CD4-positive, alpha-beta T cell treated with Interleukin-12 subunit alpha and Interleukin-12 subunit beta, for 1 hour (primary cell): ENCODE results near the gene CENPU.

Source experiments
- DNase-seq: peaks from one replicate; pipeline ENCODE4 v3.0.0-alpha.2; 2020

Gene CENPU

GRCh38 chr4:184699941-184700340, 34.0 kb downstream of the CENPU start:
- no peak for DNase-seq

DNA sequence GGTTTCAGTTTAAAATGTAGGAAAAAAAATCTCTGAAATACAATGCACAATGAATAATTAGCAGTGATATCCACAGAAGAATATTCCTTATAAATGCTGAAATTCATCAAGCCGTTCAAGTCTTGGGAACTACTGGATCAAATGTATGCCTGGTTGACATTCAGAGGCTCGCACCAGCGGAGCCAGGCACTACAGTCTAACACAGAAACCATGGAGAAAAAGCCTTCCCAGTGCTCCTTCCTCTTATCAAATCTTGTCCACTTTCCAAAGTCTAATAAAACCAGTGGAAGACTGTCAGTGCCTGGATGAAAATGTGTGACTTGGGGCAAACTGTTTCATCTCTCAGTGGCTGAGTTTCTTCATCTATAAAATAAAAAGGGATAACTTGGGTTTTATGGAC, 35.9 kb downstream of the CENPU start:
- no peak for DNase-seq

DNA sequence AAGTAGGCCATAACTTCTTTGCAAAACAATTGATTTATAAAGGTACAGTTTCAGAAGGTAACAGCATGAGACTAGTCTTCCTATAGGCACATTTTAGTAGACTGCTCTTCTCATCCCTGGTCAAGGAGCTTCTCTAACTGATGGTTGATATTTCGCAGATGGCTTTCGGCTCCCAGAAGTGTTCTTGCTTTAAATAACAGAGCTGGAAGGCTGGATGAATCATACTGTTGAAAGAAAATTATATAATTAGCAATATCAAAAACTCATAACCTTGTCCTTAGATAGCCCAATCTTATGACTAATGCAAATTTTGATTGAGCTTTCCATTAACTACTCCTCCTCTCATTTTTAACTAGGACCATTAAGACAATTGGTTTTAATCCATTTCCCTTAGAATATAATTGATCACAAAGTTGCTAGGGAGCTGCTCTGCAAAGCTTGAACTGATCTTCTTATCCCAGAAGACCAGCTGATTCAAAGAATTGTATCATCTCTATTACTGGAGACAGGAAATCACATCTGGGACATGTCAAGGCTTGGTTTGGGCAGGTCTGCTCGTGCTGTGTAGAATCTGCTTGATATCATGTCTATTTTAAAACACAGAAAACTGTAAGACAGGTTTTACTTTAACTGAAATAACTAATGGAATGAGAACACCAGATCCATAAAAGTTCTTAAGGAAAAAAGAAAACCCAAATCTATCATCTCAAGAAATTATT, 38.6 kb downstream of the CENPU start:
- no peak for DNase-seq

GRCh38 chr4:184694412-184694956, 39.4 kb downstream of the CENPU start:
- no peak for DNase-seq

DNA sequence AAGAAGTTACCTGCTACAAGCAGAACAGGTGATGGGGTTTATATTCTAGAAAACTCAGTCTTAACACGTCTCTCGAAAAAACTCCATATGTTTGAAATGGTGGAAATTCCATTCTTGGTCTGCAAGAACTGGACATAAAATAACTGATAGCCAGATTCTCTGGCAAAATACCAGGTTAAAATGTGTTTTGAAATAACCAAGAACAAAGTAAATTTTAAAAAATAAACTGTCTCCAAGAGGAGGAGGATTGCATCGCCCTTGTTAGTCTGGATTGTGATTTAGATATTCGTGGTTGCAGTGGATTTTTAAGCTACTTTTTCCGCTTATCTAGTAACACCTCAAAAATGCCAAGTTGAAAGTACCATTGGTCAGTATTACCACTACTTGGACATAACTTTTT, 40.8 kb downstream of the CENPU start:
- DNase-seq: no peak

- DNase-seq: no peak
Observed at GRCh38 chr4:184689681-184690080, 44.2 kb downstream of the CENPU start.

DNA sequence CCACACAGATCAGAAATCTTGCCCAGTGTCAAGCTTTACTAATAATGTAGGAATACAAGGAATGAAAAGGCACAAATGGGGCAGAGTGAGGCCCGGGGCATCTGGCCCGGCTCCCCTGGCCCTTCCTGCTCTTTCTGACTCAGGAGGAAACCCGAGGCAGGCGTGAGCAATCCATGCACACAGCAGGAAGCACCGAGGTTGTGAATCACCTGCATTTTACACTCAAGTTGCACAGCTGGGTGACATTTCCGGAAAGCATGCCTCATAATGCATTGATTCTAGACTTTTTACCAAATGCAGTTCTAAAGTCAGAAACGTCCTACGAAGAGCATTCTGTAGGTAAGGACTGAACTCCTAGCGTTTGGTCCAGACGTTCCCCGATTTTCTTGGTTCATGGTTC, 45.4 kb downstream of the CENPU start:
- DNase-seq: no peak

GRCh38 chr4:184688005-184688404, 45.9 kb downstream of the CENPU start:
- no peak for DNase-seq

DNA sequence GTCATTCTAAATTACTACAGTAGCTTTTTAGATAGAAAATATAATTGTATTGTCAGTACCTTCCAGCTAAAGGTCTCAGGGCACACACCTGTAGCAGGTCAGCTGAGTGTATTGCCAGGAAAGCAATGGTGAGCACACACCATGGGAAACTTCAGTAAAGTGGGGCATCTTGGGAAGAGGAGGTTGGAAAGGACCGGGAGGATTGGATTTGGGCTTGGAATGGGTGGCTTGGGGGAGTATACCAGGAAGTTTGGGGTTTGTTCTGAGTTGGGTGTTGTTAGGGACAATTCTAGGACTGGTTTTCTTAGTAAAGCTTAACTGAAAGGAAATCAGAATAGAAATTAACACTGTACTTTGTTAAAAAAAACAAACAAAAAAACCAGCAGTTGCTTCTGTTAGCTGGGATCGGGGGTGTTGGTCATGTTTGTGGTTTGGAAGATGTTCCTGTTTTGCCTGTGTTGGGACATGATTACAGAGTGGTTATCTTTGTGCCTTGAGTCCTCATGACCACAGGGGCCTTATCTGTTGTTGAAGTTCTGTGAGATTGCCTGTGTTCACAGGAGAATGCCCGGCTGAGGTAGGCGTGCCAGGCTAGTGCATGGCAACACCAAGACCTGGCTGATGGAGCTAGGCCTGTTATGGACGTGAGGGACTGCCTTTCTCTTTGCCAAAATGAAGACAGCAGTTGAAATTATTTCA, 49.3 kb downstream of the CENPU start:
- peak; percentile 4 for DNase-seq

GRCh38 chr4:184681916-184682315, 52.0 kb downstream of the CENPU start:
- DNase-seq: no peak

DNA sequence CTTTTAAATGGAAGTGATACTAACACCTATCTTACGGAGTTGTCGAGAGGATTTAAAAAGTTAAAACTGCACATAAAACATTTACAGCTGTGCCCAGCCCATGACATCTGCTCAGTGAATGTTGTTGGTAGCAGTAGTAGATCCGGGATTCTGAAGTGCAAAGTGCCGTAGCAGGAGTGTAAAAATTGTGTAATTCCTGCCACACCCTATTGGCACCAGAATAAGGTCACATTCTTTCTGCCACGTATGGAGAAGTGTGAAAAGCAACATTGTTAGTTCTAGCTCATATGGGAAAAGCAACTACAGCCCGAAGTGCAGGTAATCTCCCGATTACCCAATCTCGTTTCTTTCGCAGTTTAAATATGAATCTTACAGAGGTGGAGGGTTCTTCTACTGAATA, 53.2 kb downstream of the CENPU start:
- no peak for DNase-seq

- no peak for DNase-seq
Observed at GRCh38 chr4:184675821-184676492, 57.9 kb downstream of the CENPU start.

DNA sequence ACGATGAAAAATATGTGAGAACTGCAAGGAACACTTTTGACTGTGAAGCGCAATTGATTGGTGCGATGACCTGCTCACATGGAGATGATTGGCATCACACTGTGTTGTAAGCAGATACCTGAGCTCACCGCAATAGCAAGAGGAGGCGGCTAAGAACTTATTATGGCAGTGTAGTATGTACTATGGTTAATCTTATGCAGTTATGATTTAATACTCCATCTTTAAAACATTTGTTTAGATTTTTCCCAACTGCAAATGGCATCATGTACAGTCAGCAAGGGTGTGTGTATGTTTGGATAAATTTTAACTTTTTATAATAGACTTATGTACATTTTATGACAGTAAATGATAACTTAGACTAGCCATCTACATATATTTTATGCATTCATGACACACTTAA, 58.9 kb downstream of the CENPU start:
- no peak for DNase-seq

- no peak for DNase-seq
Observed at GRCh38 chr4:184674011-184674410, 59.9 kb downstream of the CENPU start.

DNA sequence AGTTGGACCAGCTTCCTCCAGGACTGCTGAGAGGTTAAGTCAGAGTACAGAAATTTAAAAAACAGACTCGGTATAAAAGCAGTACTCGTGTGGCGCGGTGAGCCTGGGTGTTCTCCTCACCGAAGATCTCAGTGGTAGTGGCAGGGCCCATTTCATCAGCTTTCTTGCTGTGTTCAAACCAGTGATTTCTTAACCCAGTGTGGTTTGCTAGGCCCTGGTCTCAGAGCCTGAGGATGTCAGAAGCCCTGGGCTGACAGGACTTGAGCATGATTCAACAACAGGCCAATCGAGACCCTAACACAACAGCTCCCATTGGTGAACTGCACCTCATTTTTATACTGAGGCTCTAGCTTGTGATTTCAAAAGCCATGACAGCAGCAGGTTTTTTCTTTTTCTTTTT, 61.2 kb downstream of the CENPU start:
- DNase-seq: no peak

DNA sequence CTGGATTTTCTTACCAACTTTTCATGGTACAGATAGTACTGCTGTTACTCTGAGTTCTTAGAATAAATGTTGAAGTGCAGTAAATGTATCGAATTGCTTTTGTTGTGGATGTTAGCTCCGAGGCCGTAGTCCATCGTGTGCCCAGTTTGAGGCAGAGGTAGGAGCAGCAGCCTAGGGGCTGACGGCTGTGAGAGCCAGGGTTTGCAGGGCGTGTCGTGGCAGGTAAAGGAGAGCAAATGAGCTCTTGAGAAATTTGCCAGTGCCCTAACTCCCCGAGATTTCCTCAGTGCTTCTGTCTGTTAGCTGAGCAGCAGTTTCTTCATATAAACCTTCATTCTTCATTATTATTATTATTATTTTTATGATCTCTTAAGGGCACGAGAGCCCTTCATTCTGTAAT, 62.8 kb downstream of the CENPU start:
- no peak for DNase-seq

- no peak for DNase-seq
Observed at GRCh38 chr4:184669251-184669650, 64.6 kb downstream of the CENPU start.

- peak; percentile 48 for DNase-seq
Observed at GRCh38 chr4:184668511-184669114, 65.3 kb downstream of the CENPU start.

DNA sequence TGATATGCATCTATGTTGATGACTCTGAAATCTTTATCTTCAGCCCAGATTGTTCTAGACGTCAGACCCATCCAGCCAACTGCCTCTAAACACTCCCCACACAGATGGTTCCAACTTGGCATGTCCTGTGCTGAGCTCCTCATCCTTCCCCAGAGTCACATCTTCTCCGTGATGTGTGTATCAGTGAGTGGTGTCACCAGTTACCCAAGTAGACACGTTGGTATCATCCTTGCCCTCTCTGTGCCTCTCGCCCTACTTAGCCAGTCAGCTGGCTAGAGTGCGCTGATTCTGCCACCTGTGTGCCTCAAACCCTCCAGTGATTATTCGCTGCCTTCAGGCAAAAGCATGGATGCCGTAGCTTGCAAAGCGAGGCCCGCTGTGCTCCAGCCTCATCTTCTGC, 65.8 kb downstream of the CENPU start:
- DNase-seq: no peak

GRCh38 chr4:184666670-184667069, 67.2 kb downstream of the CENPU start:
- DNase-seq: no peak

DNA sequence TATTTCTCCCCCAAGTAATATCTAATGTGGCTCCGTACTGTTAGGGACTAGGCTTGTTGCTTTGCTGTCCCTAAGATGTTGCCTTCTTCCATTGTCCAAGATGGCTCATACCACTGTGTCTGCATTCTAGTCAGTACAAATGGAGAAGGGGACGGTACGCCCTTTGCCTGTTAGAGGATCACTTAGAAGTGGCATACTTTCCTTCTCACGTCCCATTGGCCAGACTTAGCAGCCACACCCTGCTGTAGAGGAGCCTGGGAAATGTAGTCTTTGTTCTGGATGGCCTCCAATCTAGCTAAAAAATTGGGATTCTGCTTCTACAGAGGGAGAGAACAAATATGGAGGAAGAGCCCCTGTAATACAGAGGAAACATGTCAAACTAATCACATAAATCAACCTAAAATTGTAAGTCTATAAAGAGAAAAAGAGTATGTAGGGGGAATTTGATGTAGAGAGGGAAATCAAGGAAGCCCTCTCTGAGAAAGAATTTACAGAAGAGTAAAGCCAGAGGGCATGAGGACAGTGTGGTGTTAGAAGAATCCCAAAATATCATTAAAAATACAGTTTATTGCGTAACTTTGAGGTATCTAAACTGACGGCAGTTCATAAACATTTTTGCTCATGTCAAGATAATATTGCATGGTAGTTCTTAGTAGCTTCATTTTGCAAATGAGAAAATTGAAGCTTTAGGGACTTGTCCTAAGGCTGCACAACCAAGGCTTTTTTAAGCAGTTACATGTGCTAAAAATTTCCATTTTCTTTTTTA, 69.3 kb downstream of the CENPU start:
- no peak for DNase-seq

- DNase-seq: no peak
Observed at GRCh38 chr4:184662236-184662635, 71.7 kb downstream of the CENPU start.

- DNase-seq: no peak
Observed at GRCh38 chr4:184660978-184661377, 72.9 kb downstream of the CENPU start.
